PFSK-1 (cell line): ENCODE results near the gene GPR180.

ENCODE experiments used
- FOXP2 ChIP-seq: optimal IDR thresholded peaks from 2 replicates; pipeline ENCODE3; 2011; ENCODE audit warnings: borderline replicate concordance, control low read depth, inconsistent platforms; ENCODE audit not compliant: insufficient read depth; ENCODE audit errors: extremely low read length, extremely low read depth
- POLR2AphosphoS5 ChIP-seq: IDR thresholded peaks from 2 replicates; pipeline ENCODE4 v1.6.1; 2012; ENCODE audit warnings: low read depth, mild to moderate bottlenecking, control low read depth, low read length, moderate library complexity
- REST ChIP-seq, 2 experiments: IDR thresholded peaks; 2 replicates each; pipeline versions ENCODE4 v1.6.1 to v1.8.0; 2011 to 2012; ENCODE audit warnings: low read depth in 2 of 2, low read length in 2 of 2, control low read depth in 1 of 2, inconsistent platforms in 1 of 2, mild to moderate bottlenecking in 1 of 2, moderate library complexity in 1 of 2; ENCODE audit not compliant: insufficient read depth in 1 of 2
- SIN3A ChIP-seq: IDR thresholded peaks from 2 replicates; pipeline ENCODE4 v1.6.1; 2012; ENCODE audit warnings: mild to moderate bottlenecking, low read length, moderate library complexity, borderline replicate concordance; ENCODE audit not compliant: insufficient read depth
- TAF1 ChIP-seq: IDR thresholded peaks from 2 replicates; pipeline ENCODE4 v1.6.1; 2012; ENCODE audit warnings: low read length, control low read depth, borderline replicate concordance; ENCODE audit not compliant: insufficient read depth

- TF ChIP-seq SIN3A (no peak), POLR2AphosphoS5 (no peak), TAF1 (no peak), REST (IDR thresholded peaks at IDR 0.05; ENCODE audit: insufficient read depth in 1 of 2, low read depth in 2 of 2, low read length in 2 of 2) (no peak), FOXP2 (no peak)
These were observed 59.7 kb downstream of the GPR180 start for GRCh38 chr13:94661406-94661805.
